ENCODE measurements around the gene CDS2.

CDS2 gene

DNA sequence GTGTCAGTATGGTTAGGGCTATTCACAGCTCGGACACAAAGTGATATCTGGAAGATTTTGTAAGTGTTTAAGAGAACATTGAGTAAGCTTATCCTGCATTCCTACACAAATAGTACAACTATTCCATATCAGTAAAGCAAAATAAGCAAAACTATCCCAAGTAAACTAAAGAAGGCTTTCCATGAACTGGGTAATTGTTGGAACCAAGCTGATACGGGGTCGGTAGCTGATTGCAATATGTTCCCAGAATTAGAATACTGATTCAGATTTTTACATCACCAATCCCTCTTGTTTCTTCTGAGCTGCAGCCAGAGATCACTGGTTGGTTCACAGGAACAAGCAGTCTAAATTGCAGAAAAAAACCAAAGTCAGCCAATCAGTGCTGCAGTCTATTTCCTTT is 54.1 kb downstream of the CDS2 start:
- DNase-seq (ENCODE audit: low read depth in 1 of 2, low spot score in 1 of 2) = no peak

DNA sequence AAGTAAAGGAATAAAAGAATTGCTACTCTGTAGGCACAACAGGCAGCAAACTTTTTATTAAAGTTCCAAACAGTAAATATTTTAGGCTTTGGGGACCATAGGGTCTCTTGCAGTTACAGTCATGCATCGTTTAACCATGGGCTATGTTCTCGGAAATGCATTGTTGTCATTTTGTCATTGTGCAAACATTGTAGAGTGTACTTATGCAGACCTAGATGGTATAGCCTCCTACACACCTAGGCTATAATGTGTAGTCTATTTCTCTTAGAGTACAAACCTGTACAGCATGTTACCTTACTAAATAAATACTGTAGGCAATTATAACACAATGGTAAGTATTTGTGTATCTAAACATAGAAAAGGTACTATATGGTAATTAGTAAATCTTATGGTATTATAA is 54.7 kb downstream of the CDS2 start:
- no peak for DNase-seq (ENCODE audit: low read depth in 1 of 2, low spot score in 1 of 2)

DNA sequence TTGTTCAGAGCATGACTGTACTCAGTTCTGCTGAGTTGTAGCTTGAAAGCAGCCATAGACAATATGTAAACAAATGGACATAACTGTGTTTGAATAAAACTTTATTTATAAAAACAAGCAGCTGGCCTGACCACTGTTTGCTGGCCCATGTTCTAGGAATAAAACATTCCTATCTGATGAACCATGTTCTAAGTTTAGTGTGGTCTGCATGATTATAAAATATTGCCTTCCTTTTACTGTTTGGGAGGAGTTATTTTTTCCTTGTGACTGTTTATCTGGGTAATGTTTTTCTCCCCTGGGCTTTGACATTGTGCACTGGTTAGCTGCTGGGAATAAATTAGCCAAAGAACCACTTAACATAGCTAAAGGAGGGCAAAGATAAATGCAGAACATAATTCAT is 55.1 kb downstream of the CDS2 start:
- no peak for DNase-seq (ENCODE audit: low read depth in 1 of 2, low spot score in 1 of 2)

DNA sequence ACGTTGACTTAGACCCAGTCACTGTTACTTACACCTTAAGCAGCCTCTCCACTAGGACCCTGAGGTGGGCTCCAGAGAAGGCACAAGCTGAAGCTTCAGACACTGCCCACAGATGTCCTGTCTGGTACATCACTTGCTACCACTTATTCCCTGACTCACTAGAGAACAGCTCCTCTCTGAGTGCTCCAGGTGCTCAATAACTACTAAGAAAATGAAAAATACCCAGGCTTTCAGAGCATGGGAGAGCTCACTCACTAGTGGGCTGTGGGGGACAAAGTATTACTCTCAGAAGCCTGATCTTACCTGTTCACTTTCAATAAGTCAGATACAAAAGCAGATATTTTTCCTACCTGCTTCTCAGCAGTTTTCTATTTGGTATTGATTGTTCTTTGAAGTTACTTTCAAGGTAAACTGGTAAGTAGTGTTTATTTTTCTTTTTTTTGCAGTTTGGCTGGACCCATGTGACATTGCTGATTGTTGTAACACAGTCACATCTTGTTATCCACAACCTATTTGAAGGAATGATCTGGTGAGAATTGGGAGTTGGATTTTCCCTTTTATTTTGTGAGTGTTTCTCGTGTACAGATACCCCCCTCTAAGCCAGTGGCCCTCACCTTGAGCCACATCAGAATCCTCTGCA is 55.9 kb downstream of the CDS2 start:
- DNase-seq (ENCODE audit: low read depth in 1 of 2, low spot score in 1 of 2) = no peak

DNA sequence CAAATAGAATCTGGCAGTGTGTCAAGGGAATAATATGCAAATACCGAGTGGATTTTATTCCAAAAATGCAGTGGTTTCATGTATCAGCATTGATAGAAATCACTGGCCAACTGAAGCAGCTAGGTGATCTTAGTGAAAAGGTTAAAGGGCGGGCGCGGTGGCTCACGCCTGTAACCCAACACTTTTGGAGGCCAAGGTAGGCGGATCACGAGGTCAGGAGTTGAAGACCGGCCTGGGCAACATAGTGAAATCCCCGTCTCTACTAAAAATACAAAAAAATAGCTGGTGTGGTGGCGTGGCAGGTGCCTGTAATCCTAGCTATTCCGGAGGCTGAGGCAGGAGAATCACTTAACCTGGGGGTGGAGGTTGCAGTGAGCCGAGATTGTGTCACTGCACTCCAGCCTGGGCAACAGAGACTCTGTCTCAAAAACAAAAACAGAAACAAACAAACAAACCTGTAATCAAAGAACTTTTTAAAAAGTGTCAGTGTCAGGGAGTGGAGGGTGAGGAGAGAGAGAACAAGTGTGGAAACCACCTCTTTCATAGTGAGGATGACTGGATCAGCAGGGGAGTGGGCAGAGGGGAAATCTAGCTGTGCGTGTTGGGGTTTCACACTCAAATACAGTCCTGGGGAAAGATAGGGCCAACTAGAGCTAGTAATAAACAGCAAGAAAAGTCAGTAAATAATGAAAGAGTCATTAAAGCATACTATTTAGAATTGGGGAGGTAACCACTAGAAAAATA is 57.1 kb downstream of the CDS2 start:
- no peak for DNase-seq (ENCODE audit: low read depth in 1 of 2, low spot score in 1 of 2)

DNA sequence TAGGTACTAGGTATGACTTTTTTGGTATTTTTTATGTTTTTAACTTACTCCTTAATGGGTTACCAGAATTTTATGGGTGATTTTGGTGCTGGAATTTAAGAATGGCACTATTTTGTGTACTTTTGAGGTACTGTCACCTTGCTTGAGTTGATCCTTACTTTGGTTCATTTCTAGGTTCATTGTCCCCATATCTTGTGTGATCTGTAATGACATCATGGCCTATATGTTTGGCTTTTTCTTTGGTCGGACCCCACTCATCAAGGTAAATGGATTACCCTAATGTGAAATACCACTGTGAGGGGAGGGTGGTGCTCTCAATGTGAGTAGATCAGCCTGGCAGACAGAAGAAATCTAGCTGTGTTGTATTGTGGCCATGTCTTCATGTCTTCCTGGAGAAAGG is 57.9 kb downstream of the CDS2 start:
- no peak for DNase-seq (ENCODE audit: low read depth in 1 of 2, low spot score in 1 of 2)

DNA sequence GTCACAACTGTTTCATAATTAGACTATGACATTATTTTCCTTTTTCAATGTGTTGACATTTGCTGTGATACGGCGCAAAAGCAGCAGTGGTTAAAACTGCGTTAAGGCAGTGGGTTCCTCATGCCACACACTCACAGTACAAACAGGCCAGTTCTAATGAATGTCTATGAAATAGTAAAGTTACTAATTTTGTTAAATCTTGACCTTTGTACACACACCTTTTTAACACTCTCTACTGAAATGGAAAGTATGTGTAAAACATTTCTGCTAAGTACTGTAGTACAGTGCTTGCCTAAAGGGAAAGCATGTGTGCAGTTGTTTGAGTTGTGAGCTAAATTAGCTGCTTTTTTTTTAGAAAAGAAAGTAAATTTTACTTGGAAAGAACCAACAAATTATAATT is 60.3 kb downstream of the CDS2 start:
- no peak for DNase-seq (ENCODE audit: low read depth in 1 of 2, low spot score in 1 of 2)

DNA sequence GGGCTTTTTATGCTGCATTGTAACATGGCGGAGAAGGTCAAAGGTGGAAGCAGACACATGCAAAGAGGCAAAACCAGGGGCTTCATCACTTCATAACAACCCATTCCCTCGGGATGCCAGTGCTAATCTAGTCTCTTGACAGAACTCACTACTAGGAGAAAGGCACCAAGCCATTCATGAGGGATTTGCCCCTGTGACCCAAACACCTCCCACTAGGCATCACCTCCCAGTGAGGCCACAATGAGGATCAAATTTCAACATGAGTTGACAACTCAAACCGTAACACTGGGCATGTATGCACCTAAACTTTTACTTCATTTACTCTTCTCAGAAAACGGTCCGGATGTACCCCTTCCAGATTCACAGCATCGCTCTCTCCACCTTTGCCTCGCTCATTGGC is 61.9 kb downstream of the CDS2 start:
- no peak for DNase-seq (ENCODE audit: low read depth in 1 of 2, low spot score in 1 of 2)

DNA sequence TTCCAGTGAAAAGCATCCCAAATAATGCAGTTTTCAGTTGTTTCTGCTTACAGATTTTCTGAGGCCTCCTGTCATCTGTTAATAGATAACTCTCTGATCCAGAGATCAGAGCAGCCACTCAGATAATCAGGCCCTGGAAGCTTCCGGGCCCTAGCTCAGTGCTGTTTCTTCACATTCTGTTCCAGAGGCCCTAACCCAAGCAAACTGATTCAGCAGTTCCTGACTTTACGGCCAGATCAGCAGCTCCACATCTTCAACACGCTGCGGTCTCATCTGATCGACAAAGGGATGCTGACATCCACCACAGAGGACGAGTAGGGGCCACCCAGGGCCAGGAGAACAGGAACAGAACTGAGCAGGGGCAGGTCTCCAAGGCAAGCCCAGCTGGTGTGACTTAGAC is 63.1 kb downstream of the CDS2 start:
- DNase-seq (ENCODE audit: low read depth in 1 of 2, low spot score in 1 of 2) = no peak

DNA sequence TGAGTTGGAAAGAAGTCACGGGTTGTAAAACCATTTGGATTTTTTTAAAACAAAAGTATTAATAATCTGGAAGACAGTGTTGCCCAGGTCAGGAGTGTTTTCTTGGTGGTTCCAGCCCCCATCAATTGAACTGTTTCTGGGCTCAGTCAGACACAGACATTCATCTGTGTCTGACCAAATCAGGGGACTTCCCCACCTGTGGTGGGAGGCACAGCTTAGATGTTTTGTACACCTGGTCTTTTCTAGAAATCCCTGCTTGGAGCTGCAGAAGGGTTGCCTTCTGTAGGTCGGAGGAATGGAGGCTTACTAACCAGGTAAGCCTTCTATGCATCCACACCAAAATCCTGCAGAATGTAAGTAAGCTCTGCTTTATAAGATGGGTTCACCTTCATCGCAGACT is 63.6 kb downstream of the CDS2 start:
- no peak for DNase-seq (ENCODE audit: low read depth in 1 of 2, low spot score in 1 of 2)

DNA sequence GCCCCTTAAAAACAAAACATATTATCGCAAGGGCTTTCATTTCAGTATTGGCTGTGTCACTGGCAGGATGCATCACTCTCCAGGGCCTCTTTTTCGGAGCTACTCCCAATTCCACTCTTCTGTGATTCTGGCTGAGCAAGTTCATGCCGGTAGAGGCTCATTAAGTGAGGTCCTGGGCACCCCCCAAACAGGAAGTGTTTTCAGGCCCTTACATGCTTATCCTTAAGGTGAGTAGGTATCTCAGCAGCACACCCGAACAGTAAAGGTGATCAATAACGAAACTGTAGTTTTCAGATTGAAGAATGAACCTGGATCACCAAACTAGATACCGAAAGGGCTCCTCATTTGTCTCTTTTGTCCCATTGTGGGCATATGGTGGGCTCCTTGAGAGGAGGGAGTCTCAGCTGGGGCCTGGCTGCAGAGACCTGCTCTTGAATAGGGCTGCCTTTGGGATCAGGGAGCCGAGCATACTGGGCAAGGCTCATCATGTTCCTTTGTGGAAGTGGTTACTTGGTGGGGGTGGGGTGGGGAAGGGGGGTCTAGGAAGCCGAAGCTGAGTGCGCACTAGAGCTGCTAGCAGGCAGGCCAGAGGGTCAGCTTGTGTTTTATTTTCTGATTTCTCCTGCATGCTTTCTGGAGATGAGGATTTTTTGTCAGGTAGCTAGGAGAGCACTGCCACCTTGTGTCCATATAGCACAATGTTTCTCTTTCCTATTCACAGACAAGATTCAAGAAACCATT is 65.2 kb downstream of the CDS2 start:
- DNase-seq (ENCODE audit: low read depth in 1 of 2, low spot score in 1 of 2) = peak in 1 of 2 donors; percentile 13

DNA sequence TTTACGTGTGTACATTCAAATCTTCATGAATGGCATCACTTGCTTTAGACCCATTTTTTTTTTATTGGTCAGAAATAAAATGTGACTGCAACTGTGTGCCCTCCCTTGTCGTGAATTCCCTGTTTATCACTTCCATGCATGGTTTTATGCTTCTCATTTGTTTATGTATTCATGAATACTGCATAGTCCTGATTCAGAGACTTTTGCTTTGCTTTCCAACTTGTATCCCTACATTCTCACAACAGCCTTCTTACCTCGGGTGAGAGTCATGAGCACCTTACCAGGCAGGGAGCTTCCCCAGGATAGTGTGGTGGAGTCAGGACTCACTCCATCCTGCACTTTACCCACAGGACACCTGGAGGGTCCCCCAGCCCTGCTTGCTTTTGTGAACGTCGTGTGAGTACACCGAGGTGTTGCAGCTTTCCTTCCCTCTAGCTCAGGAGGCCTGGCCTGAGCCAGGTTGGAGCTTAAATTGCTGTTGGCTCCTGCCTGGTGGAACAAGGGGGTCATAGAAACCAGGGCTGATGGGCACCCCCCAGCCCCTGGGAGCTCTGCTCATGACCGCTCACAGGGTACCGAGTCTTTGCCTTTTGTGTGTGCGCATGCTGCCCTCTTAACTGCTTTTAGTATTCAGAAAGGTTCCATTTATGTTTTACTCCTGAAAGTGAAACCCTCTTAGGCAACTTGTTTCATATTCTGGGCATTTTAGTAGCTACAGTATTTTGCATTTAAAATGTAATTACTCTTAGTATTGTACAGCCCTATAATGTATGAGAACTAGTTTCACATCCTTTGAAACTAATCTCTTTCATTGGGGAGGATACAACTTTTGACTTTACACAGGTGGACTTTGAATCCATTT is 66.0 kb downstream of the CDS2 start:
- no peak for DNase-seq (ENCODE audit: low read depth in 1 of 2, low spot score in 1 of 2)

DNA sequence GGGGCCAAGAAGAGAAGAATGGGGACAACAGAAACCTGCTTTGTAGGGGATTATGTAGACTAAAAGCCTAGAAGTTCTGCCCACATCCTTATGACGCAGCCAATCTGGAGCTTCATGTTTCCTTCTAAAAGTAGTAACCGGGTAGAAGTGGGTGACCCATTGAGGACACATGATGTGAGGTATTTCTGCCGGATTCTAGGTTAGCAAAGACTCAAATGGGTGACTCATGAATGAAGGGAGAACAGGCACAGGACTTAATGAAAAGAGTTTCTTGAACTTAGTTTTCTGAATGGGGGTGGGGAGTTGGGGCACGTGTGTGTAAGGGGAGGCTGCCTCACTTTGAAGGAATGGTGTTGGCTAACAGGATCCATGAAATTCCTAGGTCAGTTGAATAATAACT is 68.8 kb downstream of the CDS2 start:
- DNase-seq (ENCODE audit: low read depth in 1 of 2, low spot score in 1 of 2) = no peak

DNA sequence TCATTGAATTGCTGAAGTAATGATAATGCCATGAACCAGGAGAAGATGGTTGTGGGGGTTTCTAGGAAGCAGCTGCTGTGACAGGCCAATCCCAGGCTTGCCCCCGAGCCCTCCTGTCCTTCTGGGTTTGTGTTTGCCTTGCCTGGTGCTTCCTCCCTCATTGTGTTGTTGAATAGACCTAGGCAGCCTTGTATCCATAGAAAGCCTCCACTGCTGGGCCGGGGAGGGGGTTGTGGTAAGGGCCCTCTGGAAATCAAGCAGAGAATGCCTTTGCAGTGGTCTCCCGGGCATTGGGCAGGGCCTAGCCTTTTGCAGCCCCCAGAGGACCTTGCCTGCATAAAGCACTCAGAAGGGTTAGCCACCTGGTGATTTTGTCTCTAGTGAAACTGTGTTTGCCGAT is 69.3 kb downstream of the CDS2 start:
- no peak for DNase-seq (ENCODE audit: low read depth in 1 of 2, low spot score in 1 of 2)

DNA sequence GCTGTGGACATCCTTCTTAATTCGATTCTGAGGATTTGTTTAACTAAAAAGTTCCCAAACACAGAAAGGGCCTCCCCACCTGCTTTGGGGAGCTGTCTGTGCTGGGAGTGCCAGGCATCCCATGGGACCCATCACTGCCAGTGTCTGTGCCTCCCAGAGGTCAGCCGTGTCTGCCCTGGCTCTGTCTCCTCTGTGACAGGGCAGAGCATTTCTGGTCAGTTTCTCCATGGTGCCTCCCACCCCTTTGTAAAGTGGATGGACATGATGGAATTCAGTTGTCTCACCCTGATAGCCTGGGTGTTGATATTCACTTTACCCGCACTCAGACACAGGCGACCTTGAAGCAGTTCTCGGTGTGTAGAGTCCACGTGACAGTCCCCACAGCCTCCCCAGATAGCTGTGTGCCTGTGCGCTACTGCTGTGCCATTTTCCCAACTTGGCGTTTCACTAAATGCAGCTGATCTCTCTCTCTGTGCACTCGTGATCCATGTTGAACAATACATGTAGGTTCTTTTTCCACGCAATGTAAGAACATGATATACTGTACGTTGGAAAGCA is 70.5 kb downstream of the CDS2 start:
- DNase-seq (ENCODE audit: low read depth in 1 of 2, low spot score in 1 of 2) = no peak

DNA sequence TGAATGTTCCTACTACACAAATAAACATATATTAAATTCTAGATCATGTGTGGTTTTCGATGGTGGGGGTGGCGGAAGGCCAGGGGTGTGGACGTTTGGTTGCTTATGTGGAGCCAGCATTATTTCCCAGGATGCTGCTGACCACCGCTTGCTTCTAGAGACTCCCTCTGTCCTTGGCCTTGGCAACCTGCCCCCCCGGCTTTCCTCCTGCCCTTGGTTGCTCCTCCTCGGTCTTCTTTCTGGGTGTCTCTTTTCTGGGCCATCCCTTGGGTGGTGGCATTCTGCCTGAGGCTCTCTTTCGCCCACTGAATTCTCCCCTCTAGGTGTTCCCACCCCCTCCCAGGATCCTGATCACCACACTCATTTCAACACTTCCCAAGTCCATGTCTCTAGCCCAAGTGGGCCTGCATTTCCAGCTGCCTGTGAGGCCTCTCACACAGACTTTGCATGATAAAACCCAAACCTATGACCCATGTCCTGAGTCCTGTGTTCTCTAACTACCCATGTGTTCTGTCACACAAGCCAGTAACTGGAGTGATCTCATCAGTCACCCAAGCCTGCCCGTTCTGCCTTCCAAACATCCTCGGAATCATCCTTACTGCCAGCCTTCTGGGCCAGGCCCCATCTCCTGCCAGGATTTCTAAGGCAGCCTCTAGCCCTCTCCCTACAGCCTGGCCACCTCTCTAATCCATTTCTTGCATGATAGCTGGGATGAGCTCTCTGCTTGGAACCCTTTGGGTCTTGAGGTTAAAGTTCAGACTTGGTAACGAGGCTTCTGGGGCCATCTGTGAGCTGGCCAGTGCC is 71.2 kb downstream of the CDS2 start:
- no peak for DNase-seq (ENCODE audit: low read depth in 1 of 2, low spot score in 1 of 2)

DNA sequence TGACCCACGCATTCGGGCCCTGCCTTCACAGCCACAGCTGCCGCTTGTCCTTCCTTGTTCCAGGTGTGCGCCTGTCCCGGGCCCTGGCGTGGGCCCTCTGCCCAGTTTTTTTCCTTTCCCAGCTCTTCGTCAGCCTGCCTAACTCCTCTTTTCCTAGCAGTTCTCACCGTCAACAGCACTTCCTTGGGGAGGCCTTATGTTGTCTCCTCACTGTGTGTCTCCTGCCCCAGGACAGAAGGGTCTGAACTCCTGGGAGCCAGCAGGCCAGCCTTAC is 71.8 kb downstream of the CDS2 start:
- DNase-seq (ENCODE audit: low read depth in 1 of 2, low spot score in 1 of 2) = no peak

DNA sequence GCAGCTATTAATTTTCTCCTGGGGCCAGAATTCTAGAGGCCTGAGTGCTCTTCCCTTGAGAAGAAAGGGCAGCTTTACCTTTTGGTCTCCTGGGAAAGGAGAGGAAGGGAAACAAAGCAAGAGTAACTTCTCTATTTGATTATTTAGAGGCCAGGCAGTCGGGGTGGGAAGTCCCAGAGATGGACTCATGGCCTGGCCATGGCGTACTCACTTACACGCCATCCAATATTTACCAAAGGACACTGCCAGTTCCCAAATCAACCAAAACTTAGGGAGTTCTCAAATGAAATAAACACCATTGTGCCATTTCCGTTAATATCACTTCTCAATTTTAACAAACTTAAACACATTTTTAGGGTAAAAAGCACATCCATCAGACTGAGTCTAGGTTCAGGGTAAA is 76.6 kb downstream of the CDS2 start:
- DNase-seq (ENCODE audit: low read depth in 1 of 2, low spot score in 1 of 2) = no peak

DNA sequence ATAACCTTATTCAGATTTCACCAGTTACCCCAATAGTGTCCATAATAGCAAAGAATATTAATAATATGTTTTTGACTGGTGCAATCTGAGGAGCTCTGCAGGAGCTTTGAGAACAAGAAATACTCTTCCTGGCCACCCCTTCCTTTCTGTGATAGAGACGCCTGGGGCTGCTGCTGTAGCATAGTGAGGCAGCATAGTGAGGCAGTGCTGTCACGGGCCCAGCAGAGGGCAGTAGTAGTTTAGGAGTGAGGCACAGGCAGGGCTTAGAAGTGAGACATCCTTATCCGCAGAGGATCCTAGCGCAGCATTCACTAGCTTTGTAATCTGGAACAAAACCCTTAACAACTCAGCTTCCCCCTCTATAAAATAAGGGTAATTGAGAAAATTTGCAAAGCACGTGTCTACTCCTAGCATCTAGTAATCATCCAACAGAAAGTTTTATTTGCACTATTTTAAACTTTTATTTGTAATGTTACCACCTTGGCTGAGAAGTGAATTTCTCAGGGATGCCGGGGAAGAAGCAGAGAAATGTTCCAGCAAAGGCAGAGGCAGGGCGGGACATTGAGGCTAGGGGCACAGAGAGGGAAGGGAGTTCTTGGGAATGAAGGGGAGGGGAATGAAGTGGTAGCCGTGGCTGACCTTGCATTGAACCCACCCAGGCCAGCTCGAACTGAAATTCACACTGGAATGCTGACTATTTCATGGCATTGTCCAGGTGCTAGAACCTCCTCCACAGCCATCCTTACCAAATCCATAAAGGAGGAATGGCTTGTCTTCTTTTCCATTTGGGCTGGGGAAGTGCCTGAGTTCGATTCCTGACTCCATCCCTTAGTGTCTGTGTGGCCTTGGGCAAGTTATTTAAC is 78.8 kb downstream of the CDS2 start:
- DNase-seq (ENCODE audit: low read depth in 1 of 2, low spot score in 1 of 2) = peak; percentile 21 to 61

DNA sequence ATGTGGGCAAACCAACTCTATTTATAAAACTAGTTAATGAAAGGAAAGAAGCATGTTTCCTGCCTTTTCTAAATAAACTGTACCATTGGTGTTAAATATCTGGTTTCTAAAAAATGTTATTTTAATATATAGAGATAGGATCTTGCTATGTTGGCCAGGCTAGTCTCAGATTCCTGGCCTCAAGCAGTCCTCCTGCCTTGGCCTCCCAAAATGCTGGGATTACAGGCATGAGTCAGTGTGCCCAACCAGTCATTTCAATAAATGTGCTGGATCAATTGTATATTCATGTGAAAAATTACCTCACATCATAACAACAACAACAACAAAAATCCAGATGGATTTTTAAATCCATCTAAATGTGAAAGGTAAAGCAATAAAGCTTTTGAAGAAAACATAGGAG is 80.3 kb downstream of the CDS2 start:
- DNase-seq (ENCODE audit: low read depth in 1 of 2, low spot score in 1 of 2) = no peak
